WTC11 (cell line): Measurements from ENCODE around the gene ZBP1.

Experiments
- CREB1 ChIP-seq: sonication (generic); formaldehyde crosslinking; IDR thresholded peaks from 2 replicates; pipeline ENCODE4 v1.8.0; 2023; ENCODE audit warnings: mild to moderate bottlenecking, missing genetic modification reagents
- FOXP1 ChIP-seq: sonication (generic); formaldehyde crosslinking; IDR thresholded peaks from 2 replicates; pipeline ENCODE4 v1.8.0; 2022; ENCODE audit warnings: missing genetic modification reagents, mild to moderate bottlenecking, moderate library complexity, borderline replicate concordance
- SOX15 ChIP-seq: fragments of 250-450 bp; sonication (Bioruptor Pico); IDR thresholded peaks from 2 replicates; pipeline ENCODE4 v1.9.0; 2021; ENCODE audit warnings: mild to moderate bottlenecking
- ZNF671 ChIP-seq: fragments of 250-450 bp; sonication (Bioruptor Pico); IDR thresholded peaks from 2 replicates; pipeline ENCODE4 v1.8.0; 2021; ENCODE audit warnings: mild to moderate bottlenecking
- TF ChIP-seq, protein P1 (sequence below): fragments of 250-450 bp; sonication (Bioruptor Pico); IDR thresholded peaks from 2 replicates; pipeline ENCODE4 v1.9.0; 2021; ENCODE audit warnings: mild to moderate bottlenecking

- TF ChIP-seq, protein P1, sequence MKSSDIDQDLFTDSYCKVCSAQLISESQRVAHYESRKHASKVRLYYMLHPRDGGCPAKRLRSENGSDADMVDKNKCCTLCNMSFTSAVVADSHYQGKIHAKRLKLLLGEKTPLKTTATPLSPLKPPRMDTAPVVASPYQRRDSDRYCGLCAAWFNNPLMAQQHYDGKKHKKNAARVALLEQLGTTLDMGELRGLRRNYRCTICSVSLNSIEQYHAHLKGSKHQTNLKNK: no peak
- TF ChIP-seq CREB1 (CRISPR knock-in tag): no peak
- TF ChIP-seq SOX15 (CRISPR knock-in tag): no peak
- TF ChIP-seq FOXP1: no peak
- no peak for TF ChIP-seq ZNF671 (CRISPR knock-in tag)
Observed at GRCh38 chr20:57562541-57563465, 57.4 kb downstream of the ZBP1 start.
